HL-60 (cell line): Measurements from ENCODE around the gene GLRA1.

ENCODE experiments used
- CTCF ChIP-seq: IDR thresholded peaks from one replicate; pipeline ENCODE4 v1.5.1; 2011; ENCODE audit warnings: low read length, control low read depth, inconsistent platforms; ENCODE audit not compliant: insufficient read depth
- POLR2AphosphoS5 ChIP-seq: IDR thresholded peaks from 2 replicates; pipeline ENCODE4 v1.6.1; 2012; ENCODE audit warnings: low read depth
- REST ChIP-seq: IDR thresholded peaks from 2 replicates; pipeline ENCODE4 v1.6.1; 2012; ENCODE audit warnings: low read depth; ENCODE audit not compliant: insufficient replicate concordance
- SPI1 ChIP-seq: IDR thresholded peaks from 2 replicates; pipeline ENCODE4 v1.6.1; 2012; ENCODE audit warnings: low read depth, mild to moderate bottlenecking, borderline replicate concordance

GRCh38 chr5:151863566-151863965 lies 61.1 kb downstream of the GLRA1 start:
- TF ChIP-seq CTCF (no peak), REST (no peak), SPI1 (no peak), POLR2AphosphoS5 (no peak)
